ENCODE data around the gene UNC79.

The UNC79 gene

DNA sequence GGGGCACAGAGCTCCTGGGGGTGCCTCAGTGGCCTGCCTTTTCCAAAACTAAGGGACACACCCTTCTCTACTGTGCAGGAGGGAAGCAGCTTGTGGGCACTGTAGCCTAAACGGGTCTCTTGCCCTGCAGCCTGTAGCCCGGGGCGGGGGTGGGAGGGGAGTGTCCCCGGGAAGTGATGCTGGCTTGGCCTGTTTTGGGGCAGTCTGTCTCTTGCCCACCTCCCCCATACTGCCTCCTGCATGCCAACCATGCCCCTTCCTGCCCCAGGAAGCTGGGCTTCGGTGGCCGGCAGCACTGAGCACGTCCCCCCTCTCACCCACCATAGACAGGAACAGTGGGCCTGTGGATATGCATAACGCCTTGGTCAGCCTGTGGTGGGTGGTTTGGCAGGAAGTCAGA lies 314.1 kb downstream of the UNC79 start:
- ChIA-PET POLR2A (no interaction called here), CTCF (no interaction called here)
- no peak for DNase-seq (ENCODE audit: extremely low spot score)
- TF ChIP-seq, protein P1, sequence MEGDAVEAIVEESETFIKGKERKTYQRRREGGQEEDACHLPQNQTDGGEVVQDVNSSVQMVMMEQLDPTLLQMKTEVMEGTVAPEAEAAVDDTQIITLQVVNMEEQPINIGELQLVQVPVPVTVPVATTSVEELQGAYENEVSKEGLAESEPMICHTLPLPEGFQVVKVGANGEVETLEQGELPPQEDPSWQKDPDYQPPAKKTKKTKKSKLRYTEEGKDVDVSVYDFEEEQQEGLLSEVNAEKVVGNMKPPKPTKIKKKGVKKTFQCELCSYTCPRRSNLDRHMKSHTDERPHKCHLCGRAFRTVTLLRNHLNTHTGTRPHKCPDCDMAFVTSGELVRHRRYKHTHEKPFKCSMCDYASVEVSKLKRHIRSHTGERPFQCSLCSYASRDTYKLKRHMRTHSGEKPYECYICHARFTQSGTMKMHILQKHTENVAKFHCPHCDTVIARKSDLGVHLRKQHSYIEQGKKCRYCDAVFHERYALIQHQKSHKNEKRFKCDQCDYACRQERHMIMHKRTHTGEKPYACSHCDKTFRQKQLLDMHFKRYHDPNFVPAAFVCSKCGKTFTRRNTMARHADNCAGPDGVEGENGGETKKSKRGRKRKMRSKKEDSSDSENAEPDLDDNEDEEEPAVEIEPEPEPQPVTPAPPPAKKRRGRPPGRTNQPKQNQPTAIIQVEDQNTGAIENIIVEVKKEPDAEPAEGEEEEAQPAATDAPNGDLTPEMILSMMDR (IDR thresholded peaks at IDR 0.05; ENCODE audit: control extremely low read depth, extremely low read depth, low read depth, missing control alignments), result no peak

DNA sequence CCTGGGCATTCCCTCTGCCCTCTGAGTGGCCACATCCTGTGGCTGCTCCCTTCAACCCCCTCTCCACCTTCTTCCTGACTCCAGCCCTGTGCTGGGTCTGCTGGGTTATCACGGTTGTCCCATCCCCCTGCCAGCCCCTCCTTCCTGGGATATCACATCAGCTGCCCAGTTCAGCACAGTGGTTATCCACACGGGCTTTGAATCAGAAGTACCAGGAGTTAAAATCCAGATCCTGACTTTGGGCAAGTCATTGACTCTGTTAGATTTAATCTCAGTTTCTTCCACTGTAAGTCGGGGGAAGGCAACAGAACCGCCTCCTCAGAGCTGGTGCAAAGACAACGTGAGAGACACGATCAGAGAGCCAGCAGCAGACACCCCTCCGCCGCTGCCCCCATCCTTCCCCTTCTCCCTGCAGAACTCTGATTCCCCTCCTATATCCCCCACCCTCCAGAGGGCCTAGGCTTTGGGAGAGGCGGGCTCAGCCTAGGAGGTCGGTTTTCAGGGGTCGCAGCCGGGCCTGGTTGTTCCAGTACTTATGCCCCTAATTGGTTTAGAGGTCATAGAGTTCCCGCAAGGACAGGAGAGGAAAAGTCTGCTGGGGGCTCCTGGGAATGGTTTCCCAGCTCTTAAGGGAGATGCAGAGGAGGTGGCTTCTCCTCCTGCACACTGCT lies 315.0 kb downstream of the UNC79 start:
- TF ChIP-seq, protein P1 (IDR thresholded peaks at IDR 0.05; ENCODE audit: control extremely low read depth, extremely low read depth, low read depth, missing control alignments), result no peak
- POLR2A ChIA-PET, result no interaction called here
- DNase-seq (ENCODE audit: extremely low spot score), result no peak
- CTCF ChIA-PET, result no interaction called here

GRCh38 chr14:93747102-93747501 lies 316.4 kb downstream of the UNC79 start:
- no peak for DNase-seq (ENCODE audit: extremely low spot score)
- ChIA-PET CTCF (no interaction called here), POLR2A (no interaction called here)
- TF ChIP-seq, protein P1 (IDR thresholded peaks at IDR 0.05; ENCODE audit: control extremely low read depth, extremely low read depth, low read depth, missing control alignments), result no peak

DNA sequence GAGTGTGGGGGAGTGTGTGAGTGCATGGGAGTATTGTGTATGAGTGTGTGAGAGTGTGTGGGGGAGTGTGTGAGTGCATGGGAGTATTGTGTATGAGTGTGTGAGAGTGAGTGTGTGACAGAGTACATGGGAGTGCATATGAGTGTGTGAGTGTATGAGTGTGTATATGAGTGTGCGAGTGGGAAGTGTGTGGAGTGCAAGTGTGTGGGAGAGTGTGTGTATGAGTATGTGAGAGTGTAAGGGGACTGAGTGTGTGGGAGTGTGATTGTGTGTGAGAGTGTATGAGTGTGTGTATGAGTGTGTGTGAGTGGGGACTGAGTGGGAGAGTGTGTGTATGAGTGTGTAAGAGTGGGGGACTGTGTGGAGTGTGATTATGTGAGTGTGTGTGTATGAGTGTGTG lies 316.8 kb downstream of the UNC79 start:
- POLR2A ChIA-PET, result no interaction called here
- TF ChIP-seq, protein P1 (IDR thresholded peaks at IDR 0.05; ENCODE audit: control extremely low read depth, extremely low read depth, low read depth, missing control alignments), result no peak
- no peak for DNase-seq (ENCODE audit: extremely low spot score)
- CTCF ChIA-PET, result no interaction called here

DNA sequence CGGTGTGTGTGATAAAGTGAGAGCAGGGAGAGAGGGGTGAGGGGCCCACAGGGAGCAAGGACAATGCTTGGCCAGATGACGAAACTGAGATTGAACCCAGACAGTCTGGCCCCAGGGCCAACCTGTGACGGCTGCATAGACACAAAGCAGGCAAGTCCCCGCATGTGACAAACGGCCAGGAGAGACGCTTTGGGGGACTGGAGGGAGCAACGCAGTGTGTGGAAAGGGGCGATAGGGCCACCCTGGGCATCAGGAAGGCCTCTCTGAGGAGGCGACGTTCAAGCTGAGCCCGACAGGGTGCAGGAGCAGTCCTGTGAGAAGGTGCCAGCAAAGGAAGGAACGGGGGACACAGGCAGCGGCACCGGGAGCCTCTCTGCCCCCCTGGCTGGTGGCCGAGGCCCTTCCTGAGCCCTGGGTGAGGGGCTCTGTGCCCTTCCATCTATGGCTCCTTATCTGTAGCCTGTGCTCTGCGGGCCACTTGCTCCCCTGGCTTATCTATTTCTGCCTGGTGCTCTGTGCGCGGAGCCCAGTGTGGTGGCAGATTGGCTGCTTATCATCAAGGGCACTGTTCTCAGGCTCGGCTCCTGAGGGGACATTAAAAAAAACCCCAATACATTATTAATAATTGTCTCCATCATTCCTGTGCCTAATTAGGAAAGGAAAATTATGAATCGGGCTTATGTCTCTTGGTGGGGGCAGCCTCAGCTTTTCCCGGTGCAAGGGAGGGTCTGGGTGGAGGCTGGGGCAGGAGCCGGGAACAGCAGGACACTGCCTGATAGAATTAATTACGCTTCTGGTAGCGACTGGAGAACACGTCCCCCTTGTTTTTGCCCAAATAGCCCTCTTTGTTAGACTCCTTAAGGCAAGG lies 317.7 kb downstream of the UNC79 start:
- no peak for DNase-seq (ENCODE audit: extremely low spot score)
- TF ChIP-seq, protein P1 (IDR thresholded peaks at IDR 0.05; ENCODE audit: control extremely low read depth, extremely low read depth, low read depth, missing control alignments), result no peak
- POLR2A ChIA-PET, result no interaction called here
- CTCF ChIA-PET, result no interaction called here

DNA sequence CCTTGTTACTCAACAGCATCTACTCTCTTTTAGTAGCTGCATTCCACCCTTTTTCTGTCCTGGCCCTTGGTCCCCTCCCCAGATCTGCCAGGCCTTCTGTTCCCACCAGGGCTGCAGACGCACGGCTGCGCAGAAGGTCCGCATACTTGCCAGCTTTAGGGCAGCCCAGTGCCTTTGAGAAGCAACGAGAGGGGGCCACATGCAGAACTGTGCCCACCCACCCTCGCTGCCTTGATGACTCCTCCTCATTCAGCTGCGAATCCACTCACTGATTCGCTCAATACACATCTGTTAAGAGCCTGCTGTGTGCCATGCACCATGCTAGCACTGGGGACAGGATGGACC lies 318.3 kb downstream of the UNC79 start:
- ChIA-PET POLR2A (no interaction called here), CTCF (interaction anchor here (0.9 kb wide), 1 partner anchor 24 kb away, joined by 3 read pairs; no protein-coding TSS in a partner anchor)
- TF ChIP-seq, protein P1 (IDR thresholded peaks at IDR 0.05; ENCODE audit: control extremely low read depth, extremely low read depth, low read depth, missing control alignments), result no peak
- no peak for DNase-seq (ENCODE audit: extremely low spot score)

Data from GM10248 (cell line).